ENCODE measurements around the gene ARMH4. TPM values are rescaled to one million over a fixed set of nuclear protein-coding genes. Genes with fewer than 3 reads are reported as not detected.
A peak's percentile ranks its signal among the peaks of the same experiment; 100 is the strongest.

The ARMH4 gene
- total RNA-seq, 4 donors from 2014 or later, result 5.0 to 8.0 (median 5.8) TPM

DNA sequence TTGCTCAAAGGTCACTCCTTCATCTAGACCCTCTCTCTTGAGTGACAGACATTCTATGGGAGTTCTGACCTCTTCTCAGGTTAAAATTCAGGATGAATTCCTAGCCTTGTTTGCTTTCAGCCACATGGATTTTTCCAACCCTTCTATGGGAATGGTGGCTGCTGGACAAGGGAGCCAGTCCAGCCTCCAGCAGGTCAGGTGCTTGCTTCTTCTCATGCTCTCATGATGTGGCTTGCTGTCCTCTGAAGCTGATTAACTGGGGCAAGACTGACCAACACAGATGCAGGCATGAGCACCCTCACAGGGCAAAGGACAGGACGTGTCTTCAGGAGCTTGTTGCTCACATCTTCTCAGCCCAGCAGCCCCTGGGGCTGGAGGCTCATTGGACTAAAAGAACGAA, 188.9 kb downstream of the ARMH4 start:
- no peak overlapping the region for H3K4me3 ChIP-seq
- no peaks in the 10 kb centered on the region for H3K9me3 ChIP-seq
- DNase-seq (ENCODE audit: extremely low spot score), result peak; percentile 81
- 100% methylated on average over 1 of the region's 2 CpGs for WGBS
- H3K36me3 ChIP-seq, result no peaks in the 10 kb centered on the region
- no peaks in the 10 kb centered on the region for H3K27me3 ChIP-seq
- H3K27ac ChIP-seq (replicated peaks in 1 of 4), result peak overlapping the region in 1 of 4 donors; percentile 29
- intact Hi-C loops (cut with DNase I), result no loop called here
- peak in 1 of 2 donors; percentile 43 for TF ChIP-seq POLR2AphosphoS5 (IDR thresholded peaks at IDR 0.05)
- no peak for TF ChIP-seq EP300 (IDR thresholded peaks at IDR 0.05)
- H3K4me1 ChIP-seq, result peaks cover 4 to 32% (median 28%) of the 10 kb centered on the region in 4 donors

DNA sequence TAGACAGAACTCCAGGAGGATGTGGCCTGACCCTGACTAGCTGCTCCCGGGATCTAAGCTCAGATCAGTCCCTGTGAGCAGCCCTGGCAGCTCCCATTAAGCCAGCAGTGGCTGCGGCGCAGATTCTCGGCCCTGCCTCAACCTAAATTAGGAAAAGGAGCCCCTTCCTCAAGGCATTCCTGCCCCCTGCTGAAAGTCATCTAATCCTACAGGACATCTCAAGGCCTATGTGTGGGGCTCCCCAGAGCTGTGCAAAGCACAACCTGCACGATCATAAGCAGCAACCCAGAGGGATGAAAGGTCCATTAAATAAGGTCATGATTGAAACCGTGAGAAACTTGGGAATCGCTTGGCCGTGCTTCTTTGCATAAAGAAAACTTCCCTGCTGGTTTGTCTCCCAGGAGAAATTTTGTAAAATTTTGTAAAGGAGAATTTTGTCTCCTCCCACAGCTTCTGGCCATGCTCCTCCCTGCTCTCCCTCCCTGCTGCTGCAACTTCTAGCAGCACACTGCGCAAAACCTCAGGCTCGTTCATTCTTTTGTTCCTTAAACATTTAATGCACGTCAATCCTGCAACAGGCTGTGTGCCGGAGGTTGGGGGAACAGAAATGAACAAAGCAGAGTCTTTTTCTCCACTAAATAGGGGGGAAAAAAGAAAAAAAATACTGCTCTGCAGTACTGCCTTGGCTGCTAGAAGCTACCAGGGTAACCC, 189.5 kb downstream of the ARMH4 start:
- intact Hi-C loops (cut with DNase I), result no loop called here
- Histone ChIP-seq H3K36me3 (no peaks in the 10 kb centered on the region), H3K27me3 (no peaks in the 10 kb centered on the region), H3K4me1 (peaks cover 4 to 32% (median 28%) of the 10 kb centered on the region in 4 donors), H3K9me3 (no peaks in the 10 kb centered on the region), H3K27ac (replicated peaks in 1 of 4) (peak overlapping the region in 3 of 4 donors; percentile 12 to 31 (median 29)), H3K4me3 (no peak overlapping the region)
- TF ChIP-seq POLR2AphosphoS5 (IDR thresholded peaks at IDR 0.05) (no peak), POLR2A (IDR thresholded peaks at IDR 0.05; ENCODE audit: low read depth) (no peak), EP300 (IDR thresholded peaks at IDR 0.05) (no peak)
- TF ChIP-seq, protein P1, sequence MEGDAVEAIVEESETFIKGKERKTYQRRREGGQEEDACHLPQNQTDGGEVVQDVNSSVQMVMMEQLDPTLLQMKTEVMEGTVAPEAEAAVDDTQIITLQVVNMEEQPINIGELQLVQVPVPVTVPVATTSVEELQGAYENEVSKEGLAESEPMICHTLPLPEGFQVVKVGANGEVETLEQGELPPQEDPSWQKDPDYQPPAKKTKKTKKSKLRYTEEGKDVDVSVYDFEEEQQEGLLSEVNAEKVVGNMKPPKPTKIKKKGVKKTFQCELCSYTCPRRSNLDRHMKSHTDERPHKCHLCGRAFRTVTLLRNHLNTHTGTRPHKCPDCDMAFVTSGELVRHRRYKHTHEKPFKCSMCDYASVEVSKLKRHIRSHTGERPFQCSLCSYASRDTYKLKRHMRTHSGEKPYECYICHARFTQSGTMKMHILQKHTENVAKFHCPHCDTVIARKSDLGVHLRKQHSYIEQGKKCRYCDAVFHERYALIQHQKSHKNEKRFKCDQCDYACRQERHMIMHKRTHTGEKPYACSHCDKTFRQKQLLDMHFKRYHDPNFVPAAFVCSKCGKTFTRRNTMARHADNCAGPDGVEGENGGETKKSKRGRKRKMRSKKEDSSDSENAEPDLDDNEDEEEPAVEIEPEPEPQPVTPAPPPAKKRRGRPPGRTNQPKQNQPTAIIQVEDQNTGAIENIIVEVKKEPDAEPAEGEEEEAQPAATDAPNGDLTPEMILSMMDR (IDR thresholded peaks at IDR 0.05), result no peak
- DNase-seq (ENCODE audit: extremely low spot score), result peak; percentile 84
- 38% methylated on average over 9 of the region's 12 CpGs for WGBS

DNA sequence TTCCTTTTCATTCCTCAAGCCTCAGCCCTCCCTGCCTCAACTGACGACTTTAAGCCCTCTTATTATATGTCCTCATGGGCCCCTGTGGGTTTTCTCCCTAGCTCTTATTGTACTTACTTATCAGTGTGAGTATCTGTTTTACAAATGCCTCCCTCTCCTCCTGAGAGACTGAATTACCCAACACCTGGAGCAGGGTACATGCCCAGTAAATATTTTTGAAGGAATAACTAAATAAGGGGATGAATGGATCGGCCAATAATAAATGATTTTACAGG, 190.3 kb downstream of the ARMH4 start:
- TF ChIP-seq POLR2AphosphoS5 (IDR thresholded peaks at IDR 0.05) (no peak), POLR2A (IDR thresholded peaks at IDR 0.05; ENCODE audit: low read depth) (no peak)
- TF ChIP-seq, protein P1 (IDR thresholded peaks at IDR 0.05), result no peak
- intact Hi-C loops (cut with DNase I), result no loop called here
- DNase-seq (ENCODE audit: extremely low spot score), result peak; percentile 66
- peak overlapping the region in 1 of 4 donors; percentile 2 for H3K27ac ChIP-seq (replicated peaks in 1 of 4)
- no peaks in the 10 kb centered on the region for H3K36me3 ChIP-seq
- WGBS, result 48% methylated on average over 2 of the region's 2 CpGs
- peaks cover 4 to 32% (median 28%) of the 10 kb centered on the region in 4 donors for H3K4me1 ChIP-seq
- no peaks in the 10 kb centered on the region for H3K9me3 ChIP-seq
- no peaks in the 10 kb centered on the region for H3K27me3 ChIP-seq
- H3K4me3 ChIP-seq, result no peak overlapping the region

DNA sequence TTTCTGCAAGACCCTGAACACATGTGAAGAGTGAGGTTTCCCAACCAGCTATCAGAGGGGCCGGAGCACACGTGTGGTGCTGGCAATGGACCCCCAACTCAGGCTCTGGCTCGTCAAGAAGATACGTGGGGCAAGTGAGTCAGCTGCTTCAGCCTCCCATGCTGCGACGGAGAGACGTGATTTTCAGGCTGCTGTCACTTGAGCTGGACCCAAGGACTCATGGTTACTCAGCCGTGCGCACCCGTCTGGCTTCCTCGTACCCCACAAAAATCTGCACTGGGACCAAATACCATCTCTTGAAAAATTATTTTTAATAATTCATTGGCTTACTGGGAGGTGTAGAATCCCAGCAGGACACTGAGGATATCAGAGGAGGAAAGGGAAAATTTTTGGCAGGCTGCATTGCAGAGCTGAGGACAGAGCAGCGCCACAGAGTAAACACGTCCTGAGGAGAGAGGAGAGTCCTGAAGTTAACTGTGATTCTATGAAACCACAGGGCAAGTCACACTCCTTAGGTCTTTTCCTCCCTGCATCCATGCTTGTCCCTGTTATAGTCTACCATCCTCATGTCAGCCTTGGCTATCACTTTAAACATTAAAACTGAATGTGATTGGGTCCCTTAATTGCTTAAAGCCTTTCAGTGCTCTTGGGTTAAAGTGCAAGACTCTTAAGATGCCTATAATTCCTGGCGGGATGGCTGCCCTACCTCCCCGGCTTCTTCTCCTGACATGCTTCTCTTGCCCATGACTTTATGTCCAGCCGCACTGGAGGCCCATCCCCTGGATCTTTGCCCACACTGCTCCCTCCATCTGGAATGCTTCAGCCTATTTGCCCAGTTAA, 190.8 kb downstream of the ARMH4 start:
- Histone ChIP-seq H3K4me1 (peaks cover 4 to 32% (median 28%) of the 10 kb centered on the region in 4 donors), H3K27me3 (no peaks in the 10 kb centered on the region), H3K4me3 (no peak overlapping the region), H3K36me3 (no peaks in the 10 kb centered on the region), H3K9me3 (peaks cover 0 to under 1% (median 0%) of the 10 kb centered on the region in 4 donors), H3K27ac (replicated peaks in 1 of 4) (peak overlapping the region in 1 of 4 donors; percentile 2)
- TF ChIP-seq, protein P1 (IDR thresholded peaks at IDR 0.05), result no peak
- TF ChIP-seq EP300 (IDR thresholded peaks at IDR 0.05), result no peak
- no peak for TF ChIP-seq POLR2A (IDR thresholded peaks at IDR 0.05; ENCODE audit: low read depth)
- TF ChIP-seq POLR2AphosphoS5 (IDR thresholded peaks at IDR 0.05), result no peak
- intact Hi-C loops (cut with DNase I), result no loop called here
- peak; percentile 68 for DNase-seq (ENCODE audit: extremely low spot score)
- 86% methylated on average over 16 of the region's 16 CpGs for WGBS

DNA sequence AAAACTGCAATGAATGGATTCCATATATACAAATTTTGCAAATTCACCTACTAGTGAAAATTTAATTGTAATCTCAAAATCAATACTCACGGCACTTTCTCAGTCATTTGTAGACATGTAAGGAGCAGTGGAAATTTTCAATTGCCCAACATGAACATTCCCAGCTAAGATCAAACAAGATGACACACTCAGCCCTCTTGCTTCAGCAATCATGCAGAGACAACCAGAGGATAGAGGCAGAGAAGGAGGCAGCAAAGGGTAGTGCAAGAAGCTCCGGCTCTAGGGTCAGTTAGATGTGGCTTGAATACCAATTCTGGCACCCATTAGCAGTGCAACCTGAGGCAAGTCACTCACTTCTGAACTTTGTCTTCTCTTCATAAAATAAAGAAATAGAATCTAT, 194.6 kb downstream of the ARMH4 start:
- intact Hi-C loops (cut with DNase I), result no loop called here
- WGBS, result 98% methylated on average over 2 of the region's 2 CpGs
- no peak overlapping the region for H3K27ac ChIP-seq (replicated peaks in 1 of 4)
- H3K36me3 ChIP-seq, result no peaks in the 10 kb centered on the region
- H3K4me3 ChIP-seq, result no peak overlapping the region
- H3K9me3 ChIP-seq, result peaks cover 0 to 10% (median 5%) of the 10 kb centered on the region in 4 donors
- TF ChIP-seq, protein P1 (IDR thresholded peaks at IDR 0.05), result no peak
- no peak for TF ChIP-seq EP300 (IDR thresholded peaks at IDR 0.05)
- no peak for TF ChIP-seq POLR2AphosphoS5 (IDR thresholded peaks at IDR 0.05)
- no peak for TF ChIP-seq POLR2A (IDR thresholded peaks at IDR 0.05; ENCODE audit: low read depth)
- no peaks in the 10 kb centered on the region for H3K27me3 ChIP-seq
- peak; percentile 17 for DNase-seq (ENCODE audit: extremely low spot score)
- H3K4me1 ChIP-seq, result peaks cover 1 to 17% (median 13%) of the 10 kb centered on the region in 4 donors

Data from esophagus muscularis mucosa (tissue), 4 donors.